NCI-H524 treated with DMSO at 0.1 percent for 48 hours (cell line): ENCODE measurements around the gene MXRA8.

Source experiments
- DNase-seq: peaks from one replicate; lab custom pipeline; 2025; lab: John Stamatoyannopoulos, UW

MXRA8 gene

GRCh38 chr1:1307261-1307922, 51.0 kb downstream of the MXRA8 start:
- no peak for DNase-seq

- DNase-seq = no peak
These were observed 51.6 kb downstream of the MXRA8 start for GRCh38 chr1:1306661-1307260.

- DNase-seq = no peak
These were observed 52.2 kb downstream of the MXRA8 start for GRCh38 chr1:1306070-1306660.

- DNase-seq = no peak
These were observed 52.9 kb downstream of the MXRA8 start for GRCh38 chr1:1305300-1306069.

- peak; percentile 55 for DNase-seq
These were observed 53.7 kb downstream of the MXRA8 start for GRCh38 chr1:1304331-1305299.

GRCh38 chr1:1303736-1304135, 54.6 kb downstream of the MXRA8 start:
- DNase-seq = no peak

GRCh38 chr1:1302951-1303509, 55.3 kb downstream of the MXRA8 start:
- DNase-seq = no peak
